Activated CD4-positive, alpha-beta T cell treated with anti-CD3 and anti-CD28 coated beads, Interleukin-2, amount 50 U/mL, for 1 hour (primary cell): Measurements from ENCODE around the gene FAM20A.

ENCODE experiments used
- DNase-seq: peaks from one replicate; pipeline ENCODE4 v3.0.0-alpha.2; 2020

Gene FAM20A

GRCh38 chr17:68489919-68490318 lies 111.2 kb downstream of the FAM20A start:
- no peak for DNase-seq
